ENCODE measurements around the gene LGALS4. TPM values are rescaled to one million over a fixed set of nuclear protein-coding genes. Genes with fewer than 3 reads are reported as not detected.

LGALS4 gene
- total RNA-seq, 6 experiments from 2014 or later, result 21.0 to 376 (median 186) TPM

GRCh38 chr19:38846097-38846496 lies 33.4 kb upstream of the LGALS4 start:
- WGBS (ENCODE audit: insufficient coverage, low coverage, low lambda C conversion rate, missing lambda C conversion rate), result 20% methylated on average over 1 of the region's 2 CpGs
- H3K4me1 ChIP-seq, result peaks cover 0 to 71% (median 27%) of the 10 kb centered on the region in 4 donors
- ATAC-seq, result no peak

GRCh38 chr19:38845374-38846024 lies 32.8 kb upstream of the LGALS4 start:
- peak in 1 of 3 donors; percentile 31 for DNase-seq
- ATAC-seq, result no peak

More at GRCh38 chr19:38846097-38846496, 33.4 kb upstream of the LGALS4 start:
- TF ChIP-seq, protein P1, sequence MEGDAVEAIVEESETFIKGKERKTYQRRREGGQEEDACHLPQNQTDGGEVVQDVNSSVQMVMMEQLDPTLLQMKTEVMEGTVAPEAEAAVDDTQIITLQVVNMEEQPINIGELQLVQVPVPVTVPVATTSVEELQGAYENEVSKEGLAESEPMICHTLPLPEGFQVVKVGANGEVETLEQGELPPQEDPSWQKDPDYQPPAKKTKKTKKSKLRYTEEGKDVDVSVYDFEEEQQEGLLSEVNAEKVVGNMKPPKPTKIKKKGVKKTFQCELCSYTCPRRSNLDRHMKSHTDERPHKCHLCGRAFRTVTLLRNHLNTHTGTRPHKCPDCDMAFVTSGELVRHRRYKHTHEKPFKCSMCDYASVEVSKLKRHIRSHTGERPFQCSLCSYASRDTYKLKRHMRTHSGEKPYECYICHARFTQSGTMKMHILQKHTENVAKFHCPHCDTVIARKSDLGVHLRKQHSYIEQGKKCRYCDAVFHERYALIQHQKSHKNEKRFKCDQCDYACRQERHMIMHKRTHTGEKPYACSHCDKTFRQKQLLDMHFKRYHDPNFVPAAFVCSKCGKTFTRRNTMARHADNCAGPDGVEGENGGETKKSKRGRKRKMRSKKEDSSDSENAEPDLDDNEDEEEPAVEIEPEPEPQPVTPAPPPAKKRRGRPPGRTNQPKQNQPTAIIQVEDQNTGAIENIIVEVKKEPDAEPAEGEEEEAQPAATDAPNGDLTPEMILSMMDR (IDR thresholded peaks at IDR 0.05), result no peak
- TF ChIP-seq POLR2A (IDR thresholded peaks at IDR 0.05), result no peak
- H3K27me3 ChIP-seq, result no peaks in the 10 kb centered on the region
- no peaks in the 10 kb centered on the region for H3K9me3 ChIP-seq
- peaks cover 33 to 62% (median 48%) of the 10 kb centered on the region in 4 donors for H3K36me3 ChIP-seq
- DNase-seq, result peak in 1 of 3 donors; percentile 9
- intact Hi-C loops (cut with DNase I), result no loop called here
- no peak overlapping the region for H3K27ac ChIP-seq
- no peak overlapping the region for H3K4me3 ChIP-seq

DNA sequence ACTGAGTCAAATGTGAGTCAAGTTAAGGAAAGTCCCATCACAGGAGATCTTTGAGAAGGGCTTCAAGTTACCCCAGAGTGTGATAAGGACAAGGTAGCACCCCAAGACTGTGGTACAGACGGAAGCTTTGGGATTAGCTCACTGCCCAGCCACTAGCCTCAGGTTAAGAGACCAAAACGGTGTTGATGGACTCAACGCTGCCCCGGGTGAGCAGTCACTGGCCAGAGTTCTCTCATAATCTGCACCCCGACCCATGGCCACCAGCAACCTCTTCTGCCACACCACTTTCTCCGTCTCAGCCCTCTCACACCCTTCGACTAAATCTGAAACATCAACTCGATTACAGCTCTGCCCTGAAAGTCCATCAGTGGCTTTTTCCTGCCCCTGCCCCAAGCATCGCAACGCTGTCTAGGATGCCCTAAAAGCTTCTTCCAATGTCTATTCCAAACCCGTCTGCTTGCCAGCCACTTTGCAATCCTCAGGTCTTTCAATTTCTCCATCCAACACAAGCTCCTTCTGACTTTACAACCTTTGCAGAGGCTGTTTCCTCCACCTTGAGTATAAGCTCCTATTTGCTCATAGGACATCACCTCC lies 31.4 kb upstream of the LGALS4 start:
- intact Hi-C loops (cut with DNase I), result no loop called here
- ATAC-seq (no peak), DNase-seq (peak in 1 of 3 donors; percentile 43)
- H3K27ac ChIP-seq, result no peak overlapping the region
- no peak overlapping the region for H3K4me3 ChIP-seq
- peaks cover 38 to 81% (median 58%) of the 10 kb centered on the region in 4 donors for H3K36me3 ChIP-seq
- H3K27me3 ChIP-seq, result no peaks in the 10 kb centered on the region
- H3K9me3 ChIP-seq, result no peaks in the 10 kb centered on the region
- peaks cover 0 to 80% (median 32%) of the 10 kb centered on the region in 4 donors for H3K4me1 ChIP-seq
- 96% methylated on average over 7 of the region's 11 CpGs for WGBS (ENCODE audit: insufficient coverage, low coverage, low lambda C conversion rate, missing lambda C conversion rate)
- no peak for TF ChIP-seq POLR2A (IDR thresholded peaks at IDR 0.05)
- TF ChIP-seq, protein P1 (IDR thresholded peaks at IDR 0.05), result no peak

More at GRCh38 chr19:38845374-38846024, 32.8 kb upstream of the LGALS4 start:
- no peak for TF ChIP-seq POLR2A (IDR thresholded peaks at IDR 0.05)
- TF ChIP-seq, protein P1 (IDR thresholded peaks at IDR 0.05), result no peak
- WGBS (ENCODE audit: insufficient coverage, low coverage, low lambda C conversion rate, missing lambda C conversion rate), result 87% methylated on average over 6 of the region's 14 CpGs
- no peak overlapping the region for H3K4me3 ChIP-seq
- intact Hi-C loops (cut with DNase I), result no loop called here
- peaks cover 33 to 68% (median 51%) of the 10 kb centered on the region in 4 donors for H3K36me3 ChIP-seq
- no peaks in the 10 kb centered on the region for H3K27me3 ChIP-seq
- H3K27ac ChIP-seq, result no peak overlapping the region
- peaks cover 0 to 77% (median 30%) of the 10 kb centered on the region in 4 donors for H3K4me1 ChIP-seq
- no peaks in the 10 kb centered on the region for H3K9me3 ChIP-seq

- Histone ChIP-seq H3K9me3 (no peaks in the 10 kb centered on the region), H3K4me3 (no peak overlapping the region), H3K4me1 (peaks cover 0 to 82% (median 33%) of the 10 kb centered on the region in 4 donors), H3K27ac (no peak overlapping the region), H3K36me3 (peaks cover 39 to 90% (median 64%) of the 10 kb centered on the region in 4 donors), H3K27me3 (no peaks in the 10 kb centered on the region)
- intact Hi-C loops (cut with DNase I), result no loop called here
- no peak for ATAC-seq
- 80% methylated on average over 1 of the region's 9 CpGs for WGBS (ENCODE audit: insufficient coverage, low coverage, low lambda C conversion rate, missing lambda C conversion rate)
- DNase-seq, result peak in 1 of 3 donors; percentile 49
- TF ChIP-seq, protein P1 (IDR thresholded peaks at IDR 0.05), result no peak
- TF ChIP-seq POLR2A (IDR thresholded peaks at IDR 0.05), result no peak
Observed at GRCh38 chr19:38843175-38843758, 30.5 kb upstream of the LGALS4 start.

Data from right lobe of liver (tissue), 6 donors.